ENCODE measurements around the gene MBD3L3. TPM values are rescaled to one million over a fixed set of nuclear protein-coding genes. Genes with fewer than 3 reads are reported as not detected.
"Not testable (repeated sequence)": the region's sequence is repeated elsewhere in the genome, so short reads cannot be mapped to it uniquely, and the experiment has no call there.

Gene MBD3L3
- total RNA-seq, 1 experiment from 2014 or later = not detected

DNA sequence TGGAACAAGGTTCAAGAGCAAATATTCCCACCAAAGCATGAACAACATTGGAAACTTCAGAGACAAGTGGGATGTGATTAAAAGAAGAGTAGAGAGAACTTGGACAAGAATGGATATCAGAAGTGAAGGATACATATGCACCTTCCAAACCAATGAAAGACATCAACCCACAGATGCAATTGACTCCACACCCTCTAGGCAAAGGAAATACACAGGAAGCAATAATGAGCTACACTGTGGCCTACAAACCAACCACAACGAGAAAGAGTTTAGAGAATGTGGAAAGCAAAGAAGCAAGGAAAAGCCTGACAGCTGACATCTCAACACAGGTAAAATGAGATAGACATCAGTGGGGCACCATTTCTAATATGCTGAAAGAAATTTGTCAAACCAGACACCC, 29.7 kb downstream of the MBD3L3 start:
- H3K27ac Mint-ChIP-seq (ENCODE audit: unreplicated experiment); H3K4me1 ChIP-seq; H3K36me3 ChIP-seq (ENCODE audit: control insufficient read depth, insufficient read depth, low read length); H3K27me3 Mint-ChIP-seq (ENCODE audit: insufficient read depth, unreplicated experiment); DNase-seq; POLR2A ChIA-PET; H3K4me1 Mint-ChIP-seq (ENCODE audit: low read depth, unreplicated experiment); CTCF ChIA-PET; H3K27me3 ChIP-seq (replicated peaks; ENCODE audit: control insufficient read depth, insufficient read depth, low read length); H3K4me3 ChIP-seq (ENCODE audit: low read depth, low read length); H3K9me3 Mint-ChIP-seq (ENCODE audit: unreplicated experiment); H3K4me3 Mint-ChIP-seq (ENCODE audit: unreplicated experiment); H3K9me3 ChIP-seq; H3K36me3 Mint-ChIP-seq (ENCODE audit: insufficient read depth, unreplicated experiment); BruUV-seq (replicated peaks); intact Hi-C loops (cut with micrococcal nuclease; ENCODE audit: unreplicated experiment): not testable (repeated sequence)

GRCh38 chr19:7021331-7021730, 37.1 kb downstream of the MBD3L3 start, which contains the start of gene MBD3L2B:
MBD3L2B (minus strand) TSS chr19:7021431; CDS start chr19:7021397, 34 bp downstream.
- CTCF ChIA-PET; H3K27me3 Mint-ChIP-seq (ENCODE audit: insufficient read depth, unreplicated experiment); H3K27me3 ChIP-seq (replicated peaks; ENCODE audit: control insufficient read depth, insufficient read depth, low read length); DNase-seq; H3K27ac Mint-ChIP-seq (ENCODE audit: unreplicated experiment); intact Hi-C loops (cut with micrococcal nuclease; ENCODE audit: unreplicated experiment); BruUV-seq (replicated peaks); H3K4me3 Mint-ChIP-seq (ENCODE audit: unreplicated experiment); H3K36me3 ChIP-seq (ENCODE audit: control insufficient read depth, insufficient read depth, low read length); H3K4me1 Mint-ChIP-seq (ENCODE audit: low read depth, unreplicated experiment); H3K9me3 ChIP-seq; H3K36me3 Mint-ChIP-seq (ENCODE audit: insufficient read depth, unreplicated experiment); H3K9me3 Mint-ChIP-seq (ENCODE audit: unreplicated experiment); H3K4me1 ChIP-seq; POLR2A ChIA-PET; H3K4me3 ChIP-seq (ENCODE audit: low read depth, low read length): not testable (repeated sequence)

GRCh38 chr19:7018828-7019227, 39.6 kb downstream of the MBD3L3 start:
- Histone ChIP-seq H3K27me3 (replicated peaks; ENCODE audit: control insufficient read depth, insufficient read depth, low read length) (no peaks in the 10 kb centered on the region), H3K4me3 (ENCODE audit: low read depth, low read length) (no peak overlapping the region), H3K4me1 (no peaks in the 10 kb centered on the region), H3K36me3 (ENCODE audit: control insufficient read depth, insufficient read depth, low read length) (no peaks in the 10 kb centered on the region), H3K9me3 (0 out of 2 replicates have a peak, but pooled peaks cover 5% of the 10 kb centered on the region)
- Mint-ChIP-seq H3K4me1 (ENCODE audit: low read depth, unreplicated experiment) (no peaks in the 10 kb centered on the region), H3K27me3 (ENCODE audit: insufficient read depth, unreplicated experiment) (no peaks in the 10 kb centered on the region), H3K36me3 (ENCODE audit: insufficient read depth, unreplicated experiment) (no peaks in the 10 kb centered on the region), H3K4me3 (ENCODE audit: unreplicated experiment) (no peak overlapping the region), H3K9me3 (ENCODE audit: unreplicated experiment) (no peaks in the 10 kb centered on the region), H3K27ac (ENCODE audit: unreplicated experiment) (no peak overlapping the region)
- intact Hi-C loops (cut with micrococcal nuclease; ENCODE audit: unreplicated experiment) = no loop called here
- ChIA-PET CTCF (no interaction called here), POLR2A (no interaction called here)
- no peak for DNase-seq
- TF ChIP-seq, protein P1, sequence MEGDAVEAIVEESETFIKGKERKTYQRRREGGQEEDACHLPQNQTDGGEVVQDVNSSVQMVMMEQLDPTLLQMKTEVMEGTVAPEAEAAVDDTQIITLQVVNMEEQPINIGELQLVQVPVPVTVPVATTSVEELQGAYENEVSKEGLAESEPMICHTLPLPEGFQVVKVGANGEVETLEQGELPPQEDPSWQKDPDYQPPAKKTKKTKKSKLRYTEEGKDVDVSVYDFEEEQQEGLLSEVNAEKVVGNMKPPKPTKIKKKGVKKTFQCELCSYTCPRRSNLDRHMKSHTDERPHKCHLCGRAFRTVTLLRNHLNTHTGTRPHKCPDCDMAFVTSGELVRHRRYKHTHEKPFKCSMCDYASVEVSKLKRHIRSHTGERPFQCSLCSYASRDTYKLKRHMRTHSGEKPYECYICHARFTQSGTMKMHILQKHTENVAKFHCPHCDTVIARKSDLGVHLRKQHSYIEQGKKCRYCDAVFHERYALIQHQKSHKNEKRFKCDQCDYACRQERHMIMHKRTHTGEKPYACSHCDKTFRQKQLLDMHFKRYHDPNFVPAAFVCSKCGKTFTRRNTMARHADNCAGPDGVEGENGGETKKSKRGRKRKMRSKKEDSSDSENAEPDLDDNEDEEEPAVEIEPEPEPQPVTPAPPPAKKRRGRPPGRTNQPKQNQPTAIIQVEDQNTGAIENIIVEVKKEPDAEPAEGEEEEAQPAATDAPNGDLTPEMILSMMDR (IDR thresholded peaks at IDR 0.05; ENCODE audit: insufficient read depth in 1 of 2, low read depth in 1 of 2, low read length in 1 of 2, severe bottlenecking in 1 of 2, unreplicated experiment in 1 of 2) = no peak
- BruUV-seq (replicated peaks) = no TSS peak

DNA sequence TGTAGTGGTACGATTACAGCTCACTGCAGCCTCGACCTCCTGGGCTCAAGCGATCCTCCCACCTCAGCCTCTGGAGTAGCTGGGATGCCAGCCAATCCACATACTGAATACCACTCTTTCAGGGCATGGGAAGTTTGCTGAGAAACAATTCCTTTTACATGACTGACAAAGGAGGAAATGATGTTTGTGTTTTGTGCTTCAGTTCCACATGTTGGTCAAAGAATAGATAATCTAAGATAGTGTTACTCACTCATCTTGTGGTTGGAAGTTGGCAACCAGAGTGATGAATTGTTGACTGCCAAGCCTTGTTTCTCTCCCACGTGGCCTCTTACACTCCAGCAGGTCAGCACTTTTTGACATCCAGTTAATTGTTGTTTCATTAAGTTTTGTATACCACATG, 44.8 kb downstream of the MBD3L3 start:
- Histone ChIP-seq H3K9me3 (0 out of 2 replicates have a peak, but pooled peaks cover 5% of the 10 kb centered on the region), H3K4me1 (no peaks in the 10 kb centered on the region), H3K36me3 (ENCODE audit: control insufficient read depth, insufficient read depth, low read length) (no peaks in the 10 kb centered on the region), H3K27me3 (replicated peaks; ENCODE audit: control insufficient read depth, insufficient read depth, low read length) (no peaks in the 10 kb centered on the region), H3K4me3 (ENCODE audit: low read depth, low read length) (no peak overlapping the region)
- CTCF ChIA-PET = no interaction called here
- Mint-ChIP-seq H3K36me3 (ENCODE audit: insufficient read depth, unreplicated experiment) (no peaks in the 10 kb centered on the region), H3K27me3 (ENCODE audit: insufficient read depth, unreplicated experiment) (no peaks in the 10 kb centered on the region), H3K27ac (ENCODE audit: unreplicated experiment) (no peak overlapping the region), H3K4me1 (ENCODE audit: low read depth, unreplicated experiment) (no peaks in the 10 kb centered on the region), H3K4me3 (ENCODE audit: unreplicated experiment) (no peak overlapping the region), H3K9me3 (ENCODE audit: unreplicated experiment) (no peaks in the 10 kb centered on the region)
- POLR2A ChIA-PET = no interaction called here
- TF ChIP-seq, protein P1 (IDR thresholded peaks at IDR 0.05; ENCODE audit: insufficient read depth in 1 of 2, low read depth in 1 of 2, low read length in 1 of 2, severe bottlenecking in 1 of 2, unreplicated experiment in 1 of 2) = no peak
- no TSS peak for BruUV-seq (replicated peaks)
- DNase-seq = no peak
- intact Hi-C loops (cut with micrococcal nuclease; ENCODE audit: unreplicated experiment) = no loop called here
